NCI-H82 (cell line): ENCODE measurements around the gene STAMBPL1.

Source experiments
- DNase-seq: peaks from one replicate; lab custom pipeline; 2025; lab: John Stamatoyannopoulos, UW

The STAMBPL1 gene

GRCh38 chr10:88893611-88894010 lies 13.6 kb downstream of the STAMBPL1 start:
- no peak for DNase-seq

GRCh38 chr10:88895250-88895649 lies 15.2 kb downstream of the STAMBPL1 start:
- no peak for DNase-seq

DNA sequence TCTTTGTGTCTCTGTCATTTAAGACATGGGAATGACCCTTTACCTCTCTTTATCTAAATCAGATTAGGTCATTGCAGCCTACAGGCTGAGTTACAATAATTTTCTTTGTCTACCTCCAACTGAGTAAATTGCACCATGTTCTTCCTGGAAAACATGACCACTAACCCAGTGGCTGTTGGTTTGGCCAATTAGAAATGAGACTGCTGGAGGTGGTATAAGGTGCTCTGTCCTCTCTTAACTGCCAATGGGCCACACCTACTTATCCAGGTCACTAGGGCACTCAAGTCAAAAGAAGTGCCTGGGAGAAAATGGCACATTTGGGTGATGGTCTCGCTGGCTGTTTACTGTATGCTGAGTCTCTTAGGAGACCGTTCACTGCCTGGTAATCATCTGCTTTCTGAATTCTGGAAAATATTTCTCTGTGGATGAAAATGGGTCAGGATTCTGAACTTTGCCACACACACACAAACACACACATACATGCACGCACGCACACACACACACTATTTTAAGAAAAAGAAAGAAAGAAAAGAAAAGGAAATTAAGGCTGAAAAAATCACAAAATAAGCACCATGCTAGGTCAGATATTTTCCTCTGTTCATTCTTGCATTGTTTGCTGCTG lies 16.4 kb downstream of the STAMBPL1 start:
- no peak for DNase-seq

DNA sequence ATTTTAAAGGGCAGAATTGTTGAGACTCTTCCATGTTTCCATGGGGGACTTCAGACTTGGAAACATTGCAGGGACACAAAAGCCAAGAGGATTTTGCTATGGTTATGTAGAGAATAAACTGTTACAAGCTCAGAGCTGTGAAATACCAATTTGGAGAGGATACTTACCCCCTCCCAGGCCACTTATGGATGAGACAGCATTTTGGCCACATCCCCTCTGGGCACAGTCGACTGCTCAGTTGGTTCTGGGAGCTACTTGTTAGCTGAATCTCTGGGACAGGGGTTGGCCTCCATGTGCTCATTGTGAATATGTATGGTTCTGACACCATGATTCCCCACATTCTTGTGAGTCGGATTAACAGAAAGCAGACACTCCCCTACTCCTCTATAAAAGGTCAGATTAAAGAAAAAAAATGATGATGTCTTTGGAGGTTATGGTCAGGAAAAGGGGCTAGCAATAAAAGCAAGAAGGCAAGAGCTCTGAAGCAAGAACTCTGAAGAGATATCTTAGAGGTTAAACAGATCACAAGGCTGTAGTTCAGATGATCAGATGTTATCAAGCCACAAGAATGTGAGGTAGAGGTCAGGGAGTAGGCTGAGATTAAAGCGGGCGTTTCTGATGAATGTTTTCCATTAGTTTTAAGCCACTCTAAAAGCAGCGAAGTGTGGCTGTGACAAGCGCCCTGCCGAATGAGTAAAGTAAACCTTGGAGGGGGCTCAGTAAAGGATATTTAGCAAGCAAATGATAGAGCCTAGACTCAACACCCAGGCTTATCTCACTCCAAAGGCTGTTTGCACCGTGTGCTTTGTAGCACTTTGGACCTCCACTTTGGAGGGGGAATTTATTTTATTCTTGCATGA lies 17.2 kb downstream of the STAMBPL1 start:
- DNase-seq: peak; percentile 47

DNA sequence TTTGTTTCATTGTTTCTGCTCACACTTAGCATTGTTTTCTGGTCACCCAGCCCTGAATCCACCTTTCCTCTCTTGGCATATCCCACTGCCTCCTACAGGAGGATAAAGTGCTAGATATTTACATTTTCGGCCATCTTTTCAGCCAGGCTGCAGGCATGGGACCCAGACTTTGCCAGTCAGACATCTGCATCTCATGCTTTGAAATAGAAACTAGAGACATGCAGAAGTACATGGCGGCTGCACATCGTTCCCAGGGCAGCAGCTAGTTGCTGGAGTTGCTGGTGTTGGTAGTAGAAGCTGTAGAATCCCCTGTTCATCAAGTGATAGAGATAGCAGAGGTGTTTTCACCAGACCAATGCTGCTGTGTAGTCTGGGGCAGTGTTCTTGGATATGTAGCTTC lies 18.7 kb downstream of the STAMBPL1 start:
- DNase-seq: no peak

GRCh38 chr10:88899886-88900285 lies 19.8 kb downstream of the STAMBPL1 start:
- no peak for DNase-seq

GRCh38 chr10:88901206-88901983 lies 21.4 kb downstream of the STAMBPL1 start:
- DNase-seq: no peak

- DNase-seq: no peak
Observed at GRCh38 chr10:88901984-88902789, 22.1 kb downstream of the STAMBPL1 start.

DNA sequence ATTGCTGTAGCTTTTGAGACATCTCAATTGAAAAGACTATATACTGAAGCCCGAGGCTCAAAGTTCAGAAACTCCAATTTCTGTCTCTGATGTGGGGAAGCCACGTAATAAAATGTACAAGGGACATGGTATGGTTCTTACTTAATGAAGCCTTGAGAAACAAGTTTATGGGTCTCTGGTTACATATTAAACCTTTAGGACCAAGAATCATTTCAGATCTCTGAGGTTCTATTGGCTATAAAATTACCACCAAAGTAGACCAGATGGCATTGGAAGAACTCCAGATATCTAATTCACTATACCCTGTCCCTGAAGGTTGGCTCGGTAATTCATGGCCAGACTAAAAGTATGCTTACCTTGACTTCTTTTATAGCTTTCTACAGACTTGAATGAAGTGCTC lies 23.7 kb downstream of the STAMBPL1 start:
- no peak for DNase-seq

DNA sequence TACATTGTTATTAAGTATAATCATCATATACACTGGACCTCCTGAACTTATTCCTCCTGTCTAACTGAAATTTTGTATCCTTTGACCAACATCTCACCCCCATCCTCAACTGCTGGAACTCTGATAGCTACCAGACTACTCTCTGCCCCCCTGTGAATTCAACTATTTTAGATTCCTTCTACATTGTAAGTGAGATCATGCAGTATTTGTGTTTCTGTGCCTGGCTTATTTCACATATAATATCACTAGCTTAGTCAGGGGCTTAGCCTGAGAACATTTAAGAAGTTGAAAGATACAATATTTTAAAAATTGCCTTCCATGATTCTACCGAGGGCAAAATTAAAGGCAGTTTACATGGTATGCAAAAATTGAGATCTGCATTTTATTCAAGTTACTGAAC lies 26.9 kb downstream of the STAMBPL1 start:
- no peak for DNase-seq

DNA sequence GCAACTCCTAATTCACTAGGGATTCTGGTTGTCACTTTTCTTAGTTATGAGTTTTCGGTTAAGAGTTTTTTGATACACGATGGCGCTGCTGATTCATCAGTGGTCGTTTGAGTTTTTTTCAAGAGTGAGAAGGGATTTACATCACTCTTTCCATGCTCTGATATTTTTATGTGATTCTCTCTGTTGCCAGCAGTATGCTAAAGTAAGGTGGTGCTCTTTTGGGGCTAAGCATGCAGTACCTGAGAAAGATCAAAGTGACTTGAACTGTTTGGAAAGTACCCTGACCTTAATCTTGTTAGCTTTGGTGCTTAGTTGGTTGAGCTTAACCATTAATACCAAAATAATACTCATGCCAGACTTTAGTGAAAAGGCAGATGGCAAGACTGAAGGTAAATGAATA lies 28.1 kb downstream of the STAMBPL1 start:
- peak; percentile 58 for DNase-seq

DNA sequence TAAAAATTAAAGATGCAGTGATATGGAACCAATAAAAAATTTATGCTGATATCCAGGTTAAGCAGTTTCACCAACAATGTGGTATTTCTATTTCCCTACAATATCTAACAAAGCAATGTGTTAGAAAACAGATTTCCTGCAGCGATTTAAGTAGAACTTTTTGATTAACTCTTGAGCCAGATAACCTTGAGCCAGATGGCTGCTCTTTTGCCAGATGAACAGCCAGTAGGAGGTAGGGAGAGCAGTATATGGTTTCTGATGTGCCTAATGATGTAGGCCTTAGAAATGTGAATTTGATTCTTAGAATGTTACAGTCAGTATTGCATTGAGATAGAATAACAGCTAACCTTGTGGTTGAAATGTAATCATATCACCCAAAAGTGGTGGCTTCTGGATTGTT lies 31.1 kb downstream of the STAMBPL1 start:
- peak; percentile 9 for DNase-seq

- peak; percentile 36 for DNase-seq
Observed at GRCh38 chr10:88911851-88912250, 31.8 kb downstream of the STAMBPL1 start.

- DNase-seq: peak; percentile 92
Observed at GRCh38 chr10:88913127-88913526, 33.1 kb downstream of the STAMBPL1 start.

GRCh38 chr10:88913788-88914187 lies 33.7 kb downstream of the STAMBPL1 start:
- peak; percentile 81 for DNase-seq

DNA sequence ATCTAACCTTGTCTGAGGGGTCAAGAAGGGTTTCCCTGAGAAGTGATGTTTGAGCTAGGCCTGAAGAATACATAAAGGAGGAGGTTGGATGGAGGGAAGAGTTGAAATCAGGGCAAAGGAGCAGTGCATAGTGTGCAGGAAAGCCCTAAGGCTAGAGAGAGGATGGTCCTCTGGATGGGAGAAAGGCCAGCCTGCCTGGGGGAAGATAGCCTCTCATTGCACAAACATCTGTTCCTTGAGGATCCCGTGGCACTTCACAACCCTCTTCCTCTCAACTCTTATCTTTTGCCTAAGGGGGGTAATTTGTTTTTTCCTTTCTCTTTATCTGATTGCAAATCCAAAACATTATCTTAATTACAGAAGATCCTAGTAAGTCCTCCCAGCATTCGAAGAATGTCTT lies 35.7 kb downstream of the STAMBPL1 start:
- DNase-seq: no peak

- DNase-seq: no peak
Observed at GRCh38 chr10:88916231-88916630, 36.2 kb downstream of the STAMBPL1 start.

GRCh38 chr10:88916986-88917385 lies 36.9 kb downstream of the STAMBPL1 start:
- DNase-seq: no peak

GRCh38 chr10:88918191-88918905 lies 38.3 kb downstream of the STAMBPL1 start:
- no peak for DNase-seq

GRCh38 chr10:88919041-88919440 lies 39.0 kb downstream of the STAMBPL1 start:
- DNase-seq: no peak

DNA sequence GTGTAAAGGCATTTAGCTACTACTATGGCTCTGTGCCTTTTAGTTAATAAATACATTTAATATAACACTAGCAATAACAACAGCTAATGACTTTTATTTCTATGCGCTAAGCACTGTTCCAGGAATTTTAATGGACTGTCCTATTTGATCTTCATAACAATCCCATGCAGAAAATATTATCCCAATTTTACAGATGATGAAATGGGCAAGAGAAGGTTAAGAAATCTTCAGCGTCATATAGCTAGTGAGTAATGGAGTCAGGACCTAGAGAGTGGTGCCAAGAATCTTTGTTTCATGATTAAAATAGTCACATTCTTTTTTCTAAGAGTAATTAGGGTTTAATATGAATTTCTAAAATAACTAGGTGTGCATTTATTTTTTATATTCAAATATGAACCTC lies 40.2 kb downstream of the STAMBPL1 start:
- no peak for DNase-seq
